Fibroblast of lung (primary cell): ENCODE measurements around the gene MTF2.
"Not testable (repeated sequence)": the region's sequence is repeated elsewhere in the genome, so short reads cannot be mapped to it uniquely, and the experiment has no call there.

Source experiments
- EZH2 ChIP-seq: IDR thresholded peaks from 2 replicates; pipeline ENCODE4 v1.5.1; 2012; ENCODE audit warnings: low read length, control low read depth, mild to moderate bottlenecking; ENCODE audit errors: missing control alignments
- TF ChIP-seq, protein P1 (sequence below), 2 donors: IDR thresholded peaks in 1 of 2; conservative IDR thresholded peaks in 1 of 2; 1 replicate in 1 of 2; 2 replicates in 1 of 2; pipeline ENCODE4 v1.5.1; 2011 to 2012; ENCODE audit warnings: low read length in 2 of 2, control low read depth in 1 of 2, inconsistent platforms in 1 of 2, low read depth in 1 of 2, mild to moderate bottlenecking in 1 of 2

DNA sequence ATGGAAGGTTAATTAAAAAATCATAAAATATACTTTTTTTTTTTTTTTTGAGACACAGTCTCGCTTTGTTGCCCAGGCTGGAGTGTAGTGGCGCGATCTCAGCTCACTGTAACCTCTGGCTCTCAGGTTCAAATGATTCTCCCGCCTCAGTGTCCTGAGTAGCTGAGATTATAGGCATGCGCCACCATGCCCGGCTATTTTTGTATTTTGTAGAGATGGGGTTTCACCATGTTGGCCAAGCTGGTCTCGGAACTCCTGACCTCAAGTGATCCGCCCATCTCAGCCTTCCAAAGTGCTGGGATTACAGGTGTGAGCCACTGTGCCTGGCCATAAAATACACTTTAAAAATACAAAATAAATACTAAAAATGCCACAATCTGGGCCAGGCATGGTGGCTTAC lies 84.2 kb downstream of the MTF2 start:
- TF ChIP-seq, protein P1, sequence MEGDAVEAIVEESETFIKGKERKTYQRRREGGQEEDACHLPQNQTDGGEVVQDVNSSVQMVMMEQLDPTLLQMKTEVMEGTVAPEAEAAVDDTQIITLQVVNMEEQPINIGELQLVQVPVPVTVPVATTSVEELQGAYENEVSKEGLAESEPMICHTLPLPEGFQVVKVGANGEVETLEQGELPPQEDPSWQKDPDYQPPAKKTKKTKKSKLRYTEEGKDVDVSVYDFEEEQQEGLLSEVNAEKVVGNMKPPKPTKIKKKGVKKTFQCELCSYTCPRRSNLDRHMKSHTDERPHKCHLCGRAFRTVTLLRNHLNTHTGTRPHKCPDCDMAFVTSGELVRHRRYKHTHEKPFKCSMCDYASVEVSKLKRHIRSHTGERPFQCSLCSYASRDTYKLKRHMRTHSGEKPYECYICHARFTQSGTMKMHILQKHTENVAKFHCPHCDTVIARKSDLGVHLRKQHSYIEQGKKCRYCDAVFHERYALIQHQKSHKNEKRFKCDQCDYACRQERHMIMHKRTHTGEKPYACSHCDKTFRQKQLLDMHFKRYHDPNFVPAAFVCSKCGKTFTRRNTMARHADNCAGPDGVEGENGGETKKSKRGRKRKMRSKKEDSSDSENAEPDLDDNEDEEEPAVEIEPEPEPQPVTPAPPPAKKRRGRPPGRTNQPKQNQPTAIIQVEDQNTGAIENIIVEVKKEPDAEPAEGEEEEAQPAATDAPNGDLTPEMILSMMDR (conservative IDR thresholded peaks at IDR 0.05 in 1 of 2, IDR thresholded peaks at IDR 0.05 in 1 of 2; ENCODE audit: low read depth in 1 of 2, low read length in 2 of 2), result not testable (repeated sequence)
- TF ChIP-seq EZH2, result not testable (repeated sequence)
